HFF-Myc (cell line): ENCODE results near the gene EFS.
"Not testable (repeated sequence)": the region's sequence is repeated elsewhere in the genome, so short reads cannot be mapped to it uniquely, and the experiment has no call there.

ENCODE experiments used
- DNase-seq: peaks from one replicate; pipeline ENCODE4 v3.0.0-alpha.2; 2011; ENCODE audit warnings: low read depth; ENCODE audit errors: extremely low read depth
- H3K4me3 ChIP-seq: replicated peaks from 2 replicates; pipeline ENCODE4 v1.5.1; 2011; ENCODE audit warnings: low read depth, mild to moderate bottlenecking, control low read depth, low read length
- TF ChIP-seq, protein P1 (sequence below): IDR thresholded peaks from 2 replicates; pipeline ENCODE4 v1.5.1; 2012; ENCODE audit warnings: mild to moderate bottlenecking, low read depth, low read length, control low read depth; ENCODE audit errors: missing control alignments

Gene EFS

DNA sequence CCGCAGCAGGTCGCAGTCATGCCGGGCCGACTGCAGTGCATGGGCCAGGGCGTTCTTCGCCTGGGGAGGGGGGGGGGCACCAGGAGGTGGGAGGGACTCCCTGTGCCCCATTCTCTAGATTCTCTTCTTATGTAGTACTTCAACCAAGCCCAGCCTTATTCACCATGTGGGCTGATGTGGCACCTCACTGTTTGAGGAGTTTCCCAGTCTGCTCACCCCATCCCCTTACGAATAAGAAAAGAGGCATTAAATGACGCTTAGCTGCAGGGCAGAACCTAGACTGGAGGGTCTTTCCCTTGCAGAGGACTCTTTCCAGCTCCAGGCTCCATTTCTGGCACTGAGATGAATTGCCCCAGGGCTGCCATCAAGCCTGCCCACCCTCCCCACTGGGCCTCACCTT lies 24.0 kb upstream of the EFS start:
- TF ChIP-seq, protein P1, sequence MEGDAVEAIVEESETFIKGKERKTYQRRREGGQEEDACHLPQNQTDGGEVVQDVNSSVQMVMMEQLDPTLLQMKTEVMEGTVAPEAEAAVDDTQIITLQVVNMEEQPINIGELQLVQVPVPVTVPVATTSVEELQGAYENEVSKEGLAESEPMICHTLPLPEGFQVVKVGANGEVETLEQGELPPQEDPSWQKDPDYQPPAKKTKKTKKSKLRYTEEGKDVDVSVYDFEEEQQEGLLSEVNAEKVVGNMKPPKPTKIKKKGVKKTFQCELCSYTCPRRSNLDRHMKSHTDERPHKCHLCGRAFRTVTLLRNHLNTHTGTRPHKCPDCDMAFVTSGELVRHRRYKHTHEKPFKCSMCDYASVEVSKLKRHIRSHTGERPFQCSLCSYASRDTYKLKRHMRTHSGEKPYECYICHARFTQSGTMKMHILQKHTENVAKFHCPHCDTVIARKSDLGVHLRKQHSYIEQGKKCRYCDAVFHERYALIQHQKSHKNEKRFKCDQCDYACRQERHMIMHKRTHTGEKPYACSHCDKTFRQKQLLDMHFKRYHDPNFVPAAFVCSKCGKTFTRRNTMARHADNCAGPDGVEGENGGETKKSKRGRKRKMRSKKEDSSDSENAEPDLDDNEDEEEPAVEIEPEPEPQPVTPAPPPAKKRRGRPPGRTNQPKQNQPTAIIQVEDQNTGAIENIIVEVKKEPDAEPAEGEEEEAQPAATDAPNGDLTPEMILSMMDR = no peak
- no peak overlapping the region for H3K4me3 ChIP-seq
- DNase-seq = no peak

DNA sequence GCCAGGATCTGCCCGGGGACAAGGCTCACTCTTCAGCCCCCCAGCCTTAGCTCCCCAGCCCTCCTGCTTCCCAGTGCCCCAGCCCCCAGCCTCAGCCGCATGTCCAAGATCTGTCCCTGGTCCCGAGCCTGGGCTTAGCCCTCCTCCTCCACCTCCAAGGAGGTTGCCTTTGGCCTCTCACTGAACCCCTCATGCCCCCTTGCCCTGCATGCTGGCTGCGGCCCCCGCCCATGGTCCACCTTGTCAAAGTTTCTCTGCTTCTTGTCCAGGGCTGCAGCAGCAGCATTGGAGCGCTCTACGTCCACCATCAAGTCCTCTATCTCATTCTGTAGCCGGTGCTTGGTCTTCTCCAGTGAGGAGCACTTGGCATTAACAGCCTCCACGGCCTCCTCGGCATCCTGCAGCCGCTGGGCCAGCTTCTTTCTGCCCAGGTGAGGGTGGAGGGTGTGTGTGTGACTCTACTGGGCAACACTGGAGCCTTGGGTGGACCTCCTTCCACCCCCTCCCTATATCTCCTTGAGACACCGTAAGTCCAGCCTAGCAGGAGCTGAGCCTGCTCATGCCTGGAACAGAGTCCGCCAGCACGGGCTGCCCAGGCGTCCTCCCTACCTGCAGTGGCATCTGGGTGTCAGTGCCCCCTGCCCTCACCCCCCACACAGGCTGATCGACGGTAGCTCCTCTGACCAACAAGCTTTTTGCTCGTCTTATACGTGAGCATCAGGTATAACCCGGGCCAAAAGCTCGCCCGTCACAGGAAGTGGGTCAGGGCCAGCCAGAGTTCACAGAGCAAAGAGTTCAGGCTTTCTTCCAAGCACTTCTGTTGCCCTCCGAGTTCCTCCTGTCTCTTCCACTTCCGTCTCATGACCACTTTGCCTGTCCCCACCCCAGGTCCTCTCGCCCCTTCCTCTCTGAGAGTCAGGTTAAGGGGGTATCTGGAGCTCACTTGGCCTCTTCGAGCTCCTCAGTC lies 23.2 kb upstream of the EFS start:
- DNase-seq = no peak
- H3K4me3 ChIP-seq = no peak overlapping the region
- TF ChIP-seq, protein P1 = no peak

DNA sequence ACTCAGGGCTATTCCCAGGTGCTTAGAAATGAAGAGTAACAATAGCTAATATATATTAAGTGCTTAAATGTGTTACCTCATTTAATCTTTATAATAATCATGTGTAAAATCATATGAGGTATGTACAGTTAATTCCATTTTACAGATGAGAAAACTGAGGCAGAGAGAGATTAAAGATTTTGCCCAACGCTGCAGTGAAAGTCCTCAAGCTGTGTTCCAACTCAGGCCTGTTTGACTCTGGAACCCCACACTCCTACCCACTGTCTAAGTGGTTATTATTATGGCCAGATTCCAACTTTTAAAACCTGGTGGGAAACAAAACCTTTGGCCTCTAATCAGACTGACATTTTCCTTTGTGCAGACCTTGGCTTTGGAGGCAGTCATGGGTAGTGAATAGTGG lies 22.0 kb upstream of the EFS start:
- TF ChIP-seq, protein P1 = no peak
- DNase-seq = no peak
- no peak overlapping the region for H3K4me3 ChIP-seq

DNA sequence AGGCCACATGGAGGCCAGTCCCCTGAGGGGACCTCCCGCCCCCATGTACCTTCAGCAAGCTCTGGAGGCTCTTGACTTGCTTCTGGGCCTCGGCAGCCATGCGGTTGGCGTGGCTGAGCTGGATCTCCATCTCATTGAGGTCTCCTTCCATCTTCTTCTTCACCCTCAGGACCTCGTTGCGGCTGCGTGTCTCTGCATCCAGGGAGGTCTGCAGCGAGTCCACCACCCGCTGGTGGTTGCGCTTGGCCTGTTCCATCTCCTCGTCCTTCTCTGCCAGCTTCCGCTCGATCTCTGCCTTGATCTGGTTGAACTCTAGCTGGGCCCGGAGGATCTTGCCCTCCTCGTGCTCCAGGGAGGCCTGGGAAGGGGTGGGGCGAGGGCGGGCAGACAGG lies 21.3 kb upstream of the EFS start:
- not testable (repeated sequence) for DNase-seq, H3K4me3 ChIP-seq

DNA sequence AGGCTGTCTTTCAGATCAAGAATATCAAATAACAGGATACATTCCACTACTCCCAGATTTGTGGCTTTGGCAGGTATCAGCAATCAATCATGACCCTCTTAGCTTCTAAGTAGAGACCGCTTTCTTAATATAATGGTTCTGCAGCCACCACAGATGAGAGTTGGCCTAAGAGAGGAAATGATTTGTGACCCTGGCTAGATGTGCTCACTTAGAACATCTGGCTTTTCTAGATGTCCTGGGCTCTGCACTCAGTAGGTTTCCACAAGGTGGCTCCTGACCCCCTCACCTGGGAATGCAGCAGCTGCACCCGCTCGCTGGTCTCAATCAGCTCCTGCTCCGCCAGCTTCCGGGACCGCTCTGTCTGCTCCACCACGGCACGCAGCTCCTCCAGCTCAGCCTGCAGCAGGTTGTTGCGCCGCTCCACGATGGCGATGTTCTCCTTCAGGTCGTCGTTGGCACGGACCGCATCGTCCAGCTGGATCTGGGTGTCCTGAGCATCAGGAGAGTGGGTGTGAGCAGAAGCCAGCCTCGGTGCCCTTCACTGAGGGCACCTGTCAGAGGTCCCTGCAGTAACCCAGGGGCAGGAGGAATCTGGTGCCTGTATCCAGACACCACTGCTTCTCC lies 20.8 kb upstream of the EFS start:
- no peak for DNase-seq
- TF ChIP-seq, protein P1 = no peak
- no peak overlapping the region for H3K4me3 ChIP-seq

DNA sequence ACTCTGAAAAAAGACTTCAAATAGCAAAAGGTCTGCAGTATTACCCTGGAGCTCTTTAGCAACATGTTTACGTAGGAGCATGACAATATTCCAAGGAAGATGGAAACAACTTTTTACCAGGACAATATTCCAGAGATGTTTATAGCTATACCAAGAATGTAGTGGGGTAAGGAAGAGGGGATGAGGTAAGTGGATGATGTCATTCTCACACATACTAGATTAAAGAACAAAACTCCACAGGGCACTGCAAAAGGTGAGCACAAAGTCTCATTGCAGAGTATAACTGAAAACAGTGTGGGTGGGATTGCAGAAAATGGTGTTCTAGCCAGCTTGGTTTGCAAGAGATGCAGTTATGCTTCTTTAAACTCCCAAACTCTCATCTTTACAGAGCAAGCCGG lies 20.3 kb upstream of the EFS start:
- no peak for DNase-seq
- no peak overlapping the region for H3K4me3 ChIP-seq
- TF ChIP-seq, protein P1 = no peak

DNA sequence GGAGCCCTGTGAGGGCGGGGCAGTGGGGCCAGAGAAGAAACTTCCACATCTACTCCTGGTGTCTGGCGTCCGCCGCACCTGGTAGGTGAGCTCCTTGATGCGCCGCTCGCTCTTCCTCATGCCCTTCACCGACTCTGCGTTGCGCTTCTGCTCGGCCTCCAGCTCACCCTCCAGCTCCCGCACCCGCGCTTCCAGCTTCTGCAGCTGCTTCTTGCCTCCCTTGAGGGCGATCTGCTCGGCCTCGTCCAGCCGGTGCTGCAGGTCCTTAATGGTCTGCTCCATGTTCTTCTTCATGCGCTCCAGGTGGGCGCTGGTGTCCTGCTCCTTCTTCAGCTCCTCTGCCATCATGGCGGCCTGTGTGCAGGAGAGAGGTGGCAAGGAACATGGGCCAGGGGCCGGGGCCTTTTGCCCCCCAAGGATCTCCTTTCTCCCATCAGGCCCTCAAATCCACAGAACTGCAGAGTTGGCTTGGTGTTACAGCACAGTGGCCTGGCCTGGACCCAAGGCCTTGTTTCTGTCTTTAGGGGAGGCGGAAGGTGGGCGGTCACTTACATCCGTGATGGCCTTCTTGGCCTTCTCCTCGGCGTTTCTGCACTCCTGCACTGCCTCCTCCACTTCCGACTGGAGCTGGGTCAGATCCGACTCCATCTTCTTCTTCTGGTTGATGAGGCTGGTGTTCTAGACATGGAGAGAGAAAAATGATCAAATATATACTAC lies 19.6 kb upstream of the EFS start:
- no peak for DNase-seq
- H3K4me3 ChIP-seq = no peak overlapping the region
- TF ChIP-seq, protein P1 = no peak
